H1 (cell line): ENCODE data around the gene UNC13C. TPM values are rescaled to one million over a fixed set of nuclear protein-coding genes. Genes with fewer than 3 reads are reported as not detected.

ENCODE experiments used
- CBX8 ChIP-seq: fragments of 300-800, 300-1000 bp; sonication (generic); IDR thresholded peaks from 2 replicates; pipeline ENCODE4 v1.7.1; 2016; ENCODE audit warnings: low read depth, low read length, borderline replicate concordance
- CEBPB ChIP-seq: IDR thresholded peaks from 2 replicates; pipeline ENCODE4 v1.6.1; 2012; ENCODE audit warnings: low read depth, low read length
- GABPA ChIP-seq: IDR thresholded peaks from 2 replicates; pipeline ENCODE4 v1.6.1; 2011; ENCODE audit warnings: mild to moderate bottlenecking, low read length, moderate library complexity, borderline replicate concordance; ENCODE audit not compliant: insufficient read depth
- HDAC2 ChIP-seq, 2 experiments: fragments of 300-600 bp in 1 of 2; sonication (generic) in 1 of 2; IDR thresholded peaks; 2 replicates each; pipeline ENCODE4 v1.6.1; 2011 to 2012; ENCODE audit warnings: low read depth in 2 of 2, low read length in 2 of 2, mild to moderate bottlenecking in 2 of 2, moderate library complexity in 2 of 2, borderline replicate concordance in 1 of 2, inconsistent platforms in 1 of 2
- NRF1 ChIP-seq: IDR thresholded peaks from 2 replicates; pipeline ENCODE4 v1.6.1; 2011; ENCODE audit warnings: mild to moderate bottlenecking, low read depth, low read length, improper control_type of control experiment
- RFX5 ChIP-seq: IDR thresholded peaks from 2 replicates; pipeline ENCODE4 v1.6.1; 2011; ENCODE audit warnings: low read depth, low read length, improper control_type of control experiment, borderline replicate concordance
- TAF7 ChIP-seq: optimal IDR thresholded peaks from 2 replicates; pipeline ENCODE3; 2011; ENCODE audit warnings: low read depth, mild to moderate bottlenecking, inconsistent platforms, low read length, moderate library complexity, borderline replicate concordance
- polyA plus RNA-seq, 7 experiments: library from polyadenylated mRNA; depleted of rRNA in 3 of 7; stranded (reverse) in 5 of 7; unstranded in 2 of 7; fragments of >200 nt in 5 of 7; fragments of 200-250 nt in 2 of 7; gene quantifications; 1 replicate in 5 of 7; 2 replicates in 1 of 7; 4 replicates in 1 of 7; pipeline versions ENCODE4 v1.2.1 to v1.2.3, GENCODE V29; 2011 to 2013; ENCODE audit warnings: missing spikeins in 2 of 7, mixed read lengths in 2 of 7
- total RNA-seq: library from RNA; stranded (reverse); fragmentation: NEBNext Ultra II Directional; extraction: Animal tissue kit (Norgen Biotek cat#: 25700); gene quantifications from 2 replicates; pipeline ENCODE4 v1.2.1, GENCODE V29; 2021

UNC13C gene
- total and polyA plus RNA-seq, 2 of the 8 experiments (the other 6 are each of a cell fraction or from before 2014, with no cell fraction given): 0.02 to 0.13 TPM

DNA sequence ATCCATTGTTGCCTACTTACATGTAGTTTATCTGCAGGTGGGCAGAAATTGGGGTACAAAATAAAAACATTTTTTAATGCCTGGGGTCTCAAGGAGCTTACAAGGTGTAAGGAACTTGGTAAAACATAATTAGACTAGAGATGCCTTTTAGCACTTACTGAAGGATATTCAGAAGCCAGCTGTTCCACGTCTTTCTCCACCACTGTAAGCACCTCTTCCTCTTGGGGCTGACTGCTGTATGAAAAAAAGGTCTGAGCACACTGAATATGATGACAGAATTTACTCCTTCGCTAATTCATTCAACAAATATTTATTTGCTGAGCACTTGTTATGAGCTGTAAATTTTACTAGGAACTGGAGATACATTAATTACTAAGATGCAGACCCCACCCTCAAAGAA, 539.1 kb downstream of the UNC13C start (continued):
- TF ChIP-seq GABPA (no peak), NRF1 (no peak), CBX8 (no peak), CEBPB (no peak), HDAC2 (IDR thresholded peaks at IDR 0.05; ENCODE audit: borderline replicate concordance in 1 of 2, low read depth in 2 of 2, low read length in 2 of 2) (no peak), TAF7 (no peak), RFX5 (no peak)
